ENCODE measurements around the gene SH2D5. TPM values are rescaled to one million over a fixed set of nuclear protein-coding genes. Genes with fewer than 3 reads are reported as not detected.

The SH2D5 gene
- total RNA-seq, 1 experiment from 2014 or later = 8.7 TPM

DNA sequence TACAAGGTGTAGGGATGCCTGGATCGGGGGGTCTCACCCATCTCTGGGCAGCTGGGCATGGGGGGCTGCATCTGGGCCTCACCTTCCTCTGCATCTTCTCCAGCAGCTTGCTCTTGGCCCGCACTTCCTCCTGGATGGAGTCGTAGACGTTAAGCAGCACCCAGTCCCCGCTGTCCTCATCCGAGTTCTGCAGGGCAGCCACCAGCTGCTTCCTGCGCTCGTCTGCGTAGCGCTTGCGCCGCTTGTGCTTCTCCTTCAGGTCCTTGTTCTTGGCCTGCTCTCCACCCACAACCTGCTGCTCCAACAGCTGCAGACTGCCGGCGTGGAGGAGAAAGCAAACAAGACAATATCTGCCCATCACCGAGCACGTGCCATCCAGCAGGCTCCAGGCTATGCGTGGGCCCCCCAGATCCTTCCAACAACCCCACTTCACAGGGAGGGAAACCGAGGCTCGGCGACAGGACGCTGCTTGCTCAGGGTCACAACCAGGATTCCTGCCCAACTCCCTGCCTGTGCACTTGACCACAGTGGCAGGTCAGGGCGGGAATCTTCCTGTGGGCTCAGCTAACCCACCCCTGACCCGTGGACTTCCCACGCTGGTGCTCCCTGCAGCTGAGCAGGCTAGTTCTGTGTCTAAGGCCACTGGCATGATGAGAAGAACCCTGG, 49.8 kb downstream of the SH2D5 start:
- Histone ChIP-seq H3T11ph (ENCODE audit: low read length) (no peak overlapping the region), H4K20me1 (ENCODE audit: control insufficient read depth, insufficient read depth, insufficient read length) (no peaks in the 10 kb centered on the region), H4K8ac (replicated peaks; ENCODE audit: insufficient read length, low read depth, low read length) (no peak overlapping the region), H3K4ac (ENCODE audit: low read depth, low read length) (no peak overlapping the region), H2BK120ac (ENCODE audit: low read depth, low read length, poor library complexity, severe bottlenecking) (no peak overlapping the region), H3K23me2 (ENCODE audit: insufficient read length, low read depth, low read length, poor library complexity, severe bottlenecking) (no peaks in the 10 kb centered on the region), H2BK15ac (ENCODE audit: low read depth, low read length) (no peak overlapping the region), H2AFZ (ENCODE audit: low read length) (no peak overlapping the region), H3K27me3 (ENCODE audit: insufficient read depth, low read length) (no peaks in the 10 kb centered on the region), H4K91ac (ENCODE audit: insufficient read length, low read depth, low read length) (no peak overlapping the region), H3K4me2 (ENCODE audit: insufficient read depth, insufficient read length, low read length) (no peak overlapping the region), H2AK5ac (ENCODE audit: insufficient read length, low read length) (no peak overlapping the region), H3K23ac (ENCODE audit: insufficient read length, low read depth, low read length) (no peak overlapping the region), H3K79me2 (ENCODE audit: insufficient read depth, low read length) (no peaks in the 10 kb centered on the region), H3K9ac (ENCODE audit: extremely low read depth, insufficient read length, low read length) (no peak overlapping the region), H3K4me1 (ENCODE audit: insufficient read depth, low read length) (no peaks in the 10 kb centered on the region), H3K79me1 (ENCODE audit: insufficient read depth, low read depth, low read length, poor library complexity, severe bottlenecking) (no peaks in the 10 kb centered on the region), H2BK20ac (ENCODE audit: low read depth, low read length, poor library complexity, severe bottlenecking) (no peak overlapping the region), H3K56ac (ENCODE audit: insufficient read length, low read depth, low read length) (no peak overlapping the region), H2BK5ac (ENCODE audit: insufficient read length, low read length) (no peak overlapping the region), H3K14ac (ENCODE audit: insufficient read depth, low read length) (no peak overlapping the region), H4K5ac (ENCODE audit: insufficient read length, low read depth, low read length) (no peak overlapping the region), H3K27ac (ENCODE audit: insufficient read length, low read depth, low read length) (no peak overlapping the region), H3K9me3 (ENCODE audit: control insufficient read depth, low read depth, low read length) (no peaks in the 10 kb centered on the region), H3K18ac (ENCODE audit: insufficient read length, low read depth, low read length) (no peak overlapping the region), H2BK12ac (ENCODE audit: insufficient read length, low read depth, low read length) (no peak overlapping the region)
- WGBS (ENCODE audit: extremely low coverage, insufficient read length, low lambda C conversion rate) = no CpG with 5 or more reads among the region's 24 CpGs
- H3K9me3 Mint-ChIP-seq = no peaks in the 10 kb centered on the region
- H3K36me3 Mint-ChIP-seq (ENCODE audit: insufficient read depth in 1 of 3, low read depth in 3 of 3) = peaks cover 0 to 29% (median 8%) of the 10 kb centered on the region in 3 experiments
- H3K4me3 Mint-ChIP-seq = no peak overlapping the region
- no peak overlapping the region for H3K27ac Mint-ChIP-seq
- TF ChIP-seq, protein P1, sequence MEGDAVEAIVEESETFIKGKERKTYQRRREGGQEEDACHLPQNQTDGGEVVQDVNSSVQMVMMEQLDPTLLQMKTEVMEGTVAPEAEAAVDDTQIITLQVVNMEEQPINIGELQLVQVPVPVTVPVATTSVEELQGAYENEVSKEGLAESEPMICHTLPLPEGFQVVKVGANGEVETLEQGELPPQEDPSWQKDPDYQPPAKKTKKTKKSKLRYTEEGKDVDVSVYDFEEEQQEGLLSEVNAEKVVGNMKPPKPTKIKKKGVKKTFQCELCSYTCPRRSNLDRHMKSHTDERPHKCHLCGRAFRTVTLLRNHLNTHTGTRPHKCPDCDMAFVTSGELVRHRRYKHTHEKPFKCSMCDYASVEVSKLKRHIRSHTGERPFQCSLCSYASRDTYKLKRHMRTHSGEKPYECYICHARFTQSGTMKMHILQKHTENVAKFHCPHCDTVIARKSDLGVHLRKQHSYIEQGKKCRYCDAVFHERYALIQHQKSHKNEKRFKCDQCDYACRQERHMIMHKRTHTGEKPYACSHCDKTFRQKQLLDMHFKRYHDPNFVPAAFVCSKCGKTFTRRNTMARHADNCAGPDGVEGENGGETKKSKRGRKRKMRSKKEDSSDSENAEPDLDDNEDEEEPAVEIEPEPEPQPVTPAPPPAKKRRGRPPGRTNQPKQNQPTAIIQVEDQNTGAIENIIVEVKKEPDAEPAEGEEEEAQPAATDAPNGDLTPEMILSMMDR (conservative IDR thresholded peaks at IDR 0.05) = no peak
- peaks cover 3% of the 10 kb centered on the region in 2 experiments; a peak in 2 of 4 replicates for H3K4me1 Mint-ChIP-seq
- no peak for DNase-seq
- H3K27me3 Mint-ChIP-seq (ENCODE audit: low read depth) = no peaks in the 10 kb centered on the region; the same call in 1 of the 2 replicates

Data from H9 (cell line).